ENCODE measurements around the gene FXYD7. TPM values are rescaled to one million over a fixed set of nuclear protein-coding genes. Genes with fewer than 3 reads are reported as not detected.

Gene FXYD7
- total RNA-seq (not detected in 2 replicates), polyA plus RNA-seq (not detected in 2 replicates), polyA minus RNA-seq (ENCODE audit: low replicate concordance) (not detected in 2 replicates)
- 0.31 TPM in 1 of 2 replicates, not detected in the other for polyA plus RNA-seq (2012)

- no peaks in the 10 kb centered on the region for H3K79me2 ChIP-seq (ENCODE audit: control insufficient read depth, insufficient read depth, low read length)
- no peaks in the 10 kb centered on the region for H3K9me3 ChIP-seq (ENCODE audit: control insufficient read depth, insufficient read depth, low read depth, low read length)
- DNase-seq (ENCODE audit: low read depth in 2 of 2), result no peak
- H3K27me3 ChIP-seq (ENCODE audit: control insufficient read depth, insufficient read depth, low read length), result no peaks in the 10 kb centered on the region
- no peak within 1 kb of the TSS for H3K4me2 ChIP-seq (ENCODE audit: extremely low read depth, insufficient read depth, low read length)
- H3K27ac ChIP-seq (ENCODE audit: insufficient read depth, low read length), result no peak within 1 kb of the TSS
- peaks cover 24% of the 10 kb centered on the region for H3K4me1 ChIP-seq (ENCODE audit: control insufficient read depth, extremely low read depth, insufficient read depth, low read length)
- no peaks in the 10 kb centered on the region for H4K20me1 ChIP-seq (ENCODE audit: control insufficient read depth, extremely low read depth, insufficient read depth, low read length)
- no peak within 1 kb of the TSS for H3K4me3 ChIP-seq (replicated peaks in 1 of 4; ENCODE audit: control extremely low read depth in 1 of 4, insufficient read depth in 1 of 4, low read depth in 3 of 4, low read length in 4 of 4)
- H3K36me3 ChIP-seq (ENCODE audit: control insufficient read depth, insufficient read depth, low read length), result no peaks in the 10 kb centered on the region
- no peak within 1 kb of the TSS for H3K9ac ChIP-seq (ENCODE audit: insufficient read depth, low read length)
- H2AFZ ChIP-seq (ENCODE audit: low read length), result no peak within 1 kb of the TSS
- TF ChIP-seq EZH2 (IDR thresholded peaks at IDR 0.05; ENCODE audit: low read length, missing control alignments) (no peak), CTCF (conservative IDR thresholded peaks at IDR 0.05 in 1 of 2, IDR thresholded peaks at IDR 0.05 in 1 of 2; ENCODE audit: low read depth in 1 of 2, low read length in 2 of 2) (no peak)
Observed at GRCh38 chr19:35143231-35143715, at the start of gene FXYD7. Gene FXYD7 (plus strand): TSS chr19:35143255. CDS start chr19:35143334, 79 bp downstream.

GRCh38 chr19:35093430-35093829, 49.6 kb upstream of the FXYD7 start:
- DNase-seq (ENCODE audit: low read depth in 2 of 2), result no peak
- Histone ChIP-seq H4K20me1 (ENCODE audit: control insufficient read depth, extremely low read depth, insufficient read depth, low read length) (no peaks in the 10 kb centered on the region), H3K27me3 (ENCODE audit: control insufficient read depth, insufficient read depth, low read length) (no peaks in the 10 kb centered on the region), H3K27ac (ENCODE audit: insufficient read depth, low read length) (no peak overlapping the region), H2AFZ (ENCODE audit: low read length) (no peak overlapping the region), H3K4me2 (ENCODE audit: extremely low read depth, insufficient read depth, low read length) (no peak overlapping the region), H3K9me3 (ENCODE audit: control insufficient read depth, insufficient read depth, low read depth, low read length) (no peaks in the 10 kb centered on the region), H3K79me2 (ENCODE audit: control insufficient read depth, insufficient read depth, low read length) (no peaks in the 10 kb centered on the region), H3K9ac (ENCODE audit: insufficient read depth, low read length) (no peak overlapping the region), H3K4me1 (ENCODE audit: control insufficient read depth, extremely low read depth, insufficient read depth, low read length) (peaks cover 2% of the 10 kb centered on the region), H3K36me3 (ENCODE audit: control insufficient read depth, insufficient read depth, low read length) (no peaks in the 10 kb centered on the region), H3K4me3 (replicated peaks in 1 of 4; ENCODE audit: control extremely low read depth in 1 of 4, insufficient read depth in 1 of 4, low read depth in 3 of 4, low read length in 4 of 4) (no peak overlapping the region)
- no peak for TF ChIP-seq EZH2 (IDR thresholded peaks at IDR 0.05; ENCODE audit: low read length, missing control alignments)
- no peak for TF ChIP-seq CTCF (conservative IDR thresholded peaks at IDR 0.05 in 1 of 2, IDR thresholded peaks at IDR 0.05 in 1 of 2; ENCODE audit: low read depth in 1 of 2, low read length in 2 of 2)

- Histone ChIP-seq H3K4me2 (ENCODE audit: extremely low read depth, insufficient read depth, low read length) (no peak overlapping the region), H4K20me1 (ENCODE audit: control insufficient read depth, extremely low read depth, insufficient read depth, low read length) (no peaks in the 10 kb centered on the region), H2AFZ (ENCODE audit: low read length) (no peak overlapping the region), H3K79me2 (ENCODE audit: control insufficient read depth, insufficient read depth, low read length) (no peaks in the 10 kb centered on the region), H3K9me3 (ENCODE audit: control insufficient read depth, insufficient read depth, low read depth, low read length) (no peaks in the 10 kb centered on the region), H3K4me3 (replicated peaks in 1 of 4; ENCODE audit: control extremely low read depth in 1 of 4, insufficient read depth in 1 of 4, low read depth in 3 of 4, low read length in 4 of 4) (no peak overlapping the region), H3K27me3 (ENCODE audit: control insufficient read depth, insufficient read depth, low read length) (no peaks in the 10 kb centered on the region), H3K27ac (ENCODE audit: insufficient read depth, low read length) (no peak overlapping the region), H3K9ac (ENCODE audit: insufficient read depth, low read length) (no peak overlapping the region), H3K4me1 (ENCODE audit: control insufficient read depth, extremely low read depth, insufficient read depth, low read length) (no peaks in the 10 kb centered on the region), H3K36me3 (ENCODE audit: control insufficient read depth, insufficient read depth, low read length) (no peaks in the 10 kb centered on the region)
- TF ChIP-seq CTCF (conservative IDR thresholded peaks at IDR 0.05 in 1 of 2, IDR thresholded peaks at IDR 0.05 in 1 of 2; ENCODE audit: low read depth in 1 of 2, low read length in 2 of 2) (no peak), EZH2 (IDR thresholded peaks at IDR 0.05; ENCODE audit: low read length, missing control alignments) (no peak)
- no peak for DNase-seq (ENCODE audit: low read depth in 2 of 2)
Observed at GRCh38 chr19:35093941-35094647, 49.0 kb upstream of the FXYD7 start.

Measured in fibroblast of lung (primary cell).